GM13977 (cell line): ENCODE data around the gene ARL6IP4.

Experiments used
- DNase-seq: peaks from one replicate; pipeline ENCODE4 v3.0.0; 2012; ENCODE audit warnings: low spot score
- CTCF ChIP-seq: IDR thresholded peaks from 2 replicates; pipeline ENCODE4 v1.5.1; 2012; ENCODE audit warnings: mild to moderate bottlenecking, control low read depth; ENCODE audit not compliant: insufficient read depth; ENCODE audit errors: extremely low read depth, missing control alignments
- in situ Hi-C: fragments of 300-500 bp; cut with MboI; formaldehyde crosslinking; loops from one replicate; pipeline ENCODE4 v1.12.0; 2022; ENCODE audit warnings: low sequenced_read_pairs, low pct_unique_long_range_greater_than_20kb, mixed read lengths, inconsistent platforms; ENCODE audit not compliant: unreplicated experiment

ARL6IP4 gene

GRCh38 chr12:122983789-122984515, 3.5 kb downstream of the ARL6IP4 start:
- no peak for TF ChIP-seq CTCF
- no peak for DNase-seq
- in situ Hi-C loops, result no loop called here

GRCh38 chr12:122984612-122985337, 4.3 kb downstream of the ARL6IP4 start:
- TF ChIP-seq CTCF, result no peak
- in situ Hi-C loops, result no loop called here
- no peak for DNase-seq

GRCh38 chr12:122985338-122986257, 5.1 kb downstream of the ARL6IP4 start:
- peak; percentile 35 for DNase-seq
- in situ Hi-C loops, result no loop called here
- no peak for TF ChIP-seq CTCF

- DNase-seq, result no peak
- in situ Hi-C loops, result no loop called here
- TF ChIP-seq CTCF, result no peak
Observed at GRCh38 chr12:122986258-122986871, 5.9 kb downstream of the ARL6IP4 start.

GRCh38 chr12:122987086-122987951, 6.8 kb downstream of the ARL6IP4 start:
- in situ Hi-C loops, result no loop called here
- no peak for DNase-seq
- no peak for TF ChIP-seq CTCF

GRCh38 chr12:122988036-122988435, 7.6 kb downstream of the ARL6IP4 start:
- DNase-seq, result no peak
- in situ Hi-C loops, result no loop called here
- TF ChIP-seq CTCF, result no peak
